H9 (cell line): Measurements from ENCODE around the gene OR4F15. TPM values are rescaled to one million over a fixed set of nuclear protein-coding genes. Genes with fewer than 3 reads are reported as not detected.

Experiments
- DNase-seq: peaks from one replicate; pipeline ENCODE4 v3.0.0-alpha.2; 2017
- H2AFZ ChIP-seq: one replicate; pipeline ENCODE4 v1.6.1; 2013; ENCODE audit warnings: mild to moderate bottlenecking, low read length, control low read depth, moderate library complexity
- H2AK5ac ChIP-seq: 2 replicates; pipeline ENCODE4 v1.6.1; 2013; ENCODE audit warnings: low read length, control low read depth, mixed read lengths; ENCODE audit not compliant: insufficient read length
- H2BK120ac ChIP-seq: one replicate; pipeline ENCODE4 v1.6.1; 2013; ENCODE audit warnings: low read depth, mild to moderate bottlenecking, low read length, control low read depth, inconsistent platforms; ENCODE audit not compliant: poor library complexity, severe bottlenecking
- H2BK12ac ChIP-seq: 2 replicates; pipeline ENCODE4 v1.6.1; 2013; ENCODE audit warnings: low read length, control low read depth, mixed read lengths, low read depth; ENCODE audit not compliant: insufficient read length
- H2BK15ac ChIP-seq: 2 replicates; pipeline ENCODE4 v1.6.1; 2013; ENCODE audit warnings: low read depth, low read length, control low read depth
- H2BK20ac ChIP-seq: one replicate; pipeline ENCODE4 v1.6.1; 2013; ENCODE audit warnings: low read depth, mild to moderate bottlenecking, low read length, control low read depth, inconsistent platforms; ENCODE audit not compliant: poor library complexity, severe bottlenecking
- H2BK5ac ChIP-seq: 2 replicates; pipeline ENCODE4 v1.6.1; 2013; ENCODE audit warnings: low read length, control low read depth, mixed read lengths; ENCODE audit not compliant: insufficient read length
- H3K14ac ChIP-seq: 2 replicates; pipeline ENCODE4 v1.6.1; 2013; ENCODE audit warnings: low read length, control low read depth; ENCODE audit not compliant: insufficient read depth
- H3K18ac ChIP-seq: 2 replicates; pipeline ENCODE4 v1.6.1; 2013; ENCODE audit warnings: low read depth, mild to moderate bottlenecking, mixed read lengths, low read length, control low read depth; ENCODE audit not compliant: insufficient read length
- H3K23ac ChIP-seq: 2 replicates; pipeline ENCODE4 v1.6.1; 2013; ENCODE audit warnings: low read length, control low read depth, mixed read lengths, low read depth; ENCODE audit not compliant: insufficient read length
- H3K23me2 ChIP-seq: 2 replicates; pipeline ENCODE4 v1.6.1; 2013; ENCODE audit warnings: low read depth, mild to moderate bottlenecking, mixed read lengths, low read length, control low read depth; ENCODE audit not compliant: insufficient read length, poor library complexity, severe bottlenecking
- H3K27ac ChIP-seq: 2 replicates; pipeline ENCODE4 v1.5.1; 2013; ENCODE audit warnings: low read length, control low read depth, mixed read lengths, low read depth; ENCODE audit not compliant: insufficient read length
- H3K27me3 ChIP-seq: 2 replicates; pipeline ENCODE4 v1.6.1; 2013; ENCODE audit warnings: low read length, control low read depth, inconsistent platforms; ENCODE audit not compliant: insufficient read depth
- H3K4ac ChIP-seq: 2 replicates; pipeline ENCODE4 v1.6.1; 2013; ENCODE audit warnings: low read depth, mild to moderate bottlenecking, control low read depth, inconsistent platforms, low read length, moderate library complexity
- H3K4me1 ChIP-seq: 2 replicates; pipeline ENCODE4 v1.6.1; 2013; ENCODE audit warnings: low read length, control low read depth, inconsistent platforms; ENCODE audit not compliant: insufficient read depth
- H3K4me2 ChIP-seq: 2 replicates; pipeline ENCODE4 v1.6.1; 2013; ENCODE audit warnings: low read length, control low read depth, mixed read lengths; ENCODE audit not compliant: insufficient read length, insufficient read depth
- H3K56ac ChIP-seq: 2 replicates; pipeline ENCODE4 v1.6.1; 2013; ENCODE audit warnings: low read depth, mild to moderate bottlenecking, mixed read lengths, low read length, control low read depth; ENCODE audit not compliant: insufficient read length
- H3K79me1 ChIP-seq: 2 replicates; pipeline ENCODE4 v1.6.1; 2013; ENCODE audit warnings: low read depth, mild to moderate bottlenecking, moderate library complexity, low read length, control low read depth, inconsistent platforms; ENCODE audit not compliant: insufficient read depth, poor library complexity, severe bottlenecking
- H3K79me2 ChIP-seq: 2 replicates; pipeline ENCODE4 v1.6.1; 2013; ENCODE audit warnings: low read length, control low read depth, inconsistent platforms; ENCODE audit not compliant: insufficient read depth
- H3K9ac ChIP-seq: 2 replicates; pipeline ENCODE4 v1.6.1; 2013; ENCODE audit warnings: low read length, control low read depth, mixed read lengths; ENCODE audit not compliant: insufficient read length; ENCODE audit errors: extremely low read depth
- H3K9me3 ChIP-seq: one replicate; pipeline ENCODE4 v1.6.1; 2013; ENCODE audit warnings: low read depth, low read length, inconsistent platforms; ENCODE audit not compliant: control insufficient read depth
- H3T11ph ChIP-seq: one replicate; pipeline ENCODE4 v1.6.1; 2013; ENCODE audit warnings: mild to moderate bottlenecking, low read length, control low read depth, inconsistent platforms
- H4K20me1 ChIP-seq: one replicate; pipeline ENCODE4 v1.6.1; 2013; ENCODE audit not compliant: control insufficient read depth, insufficient read length, insufficient read depth
- H4K5ac ChIP-seq: 2 replicates; pipeline ENCODE4 v1.6.1; 2013; ENCODE audit warnings: low read depth, mild to moderate bottlenecking, mixed read lengths, low read length, control low read depth; ENCODE audit not compliant: insufficient read length
- H4K8ac ChIP-seq: replicated peaks from 2 replicates; pipeline ENCODE4 v1.6.1; 2013; ENCODE audit warnings: low read length, control low read depth, mixed read lengths, low read depth; ENCODE audit not compliant: insufficient read length
- H4K91ac ChIP-seq: 2 replicates; pipeline ENCODE4 v1.6.1; 2013; ENCODE audit warnings: low read depth, mild to moderate bottlenecking, moderate library complexity, mixed read lengths, low read length, control low read depth; ENCODE audit not compliant: insufficient read length
- H3K27ac Mint-ChIP-seq, 3 experiments: 2 replicates in 2 of 3; 3 replicates in 1 of 3; pipeline ENCODE4 v1.8.0; 2020 to 2021; ENCODE audit warnings: mixed read lengths in 3 of 3, mild to moderate bottlenecking in 1 of 3, moderate library complexity in 1 of 3
- H3K27me3 Mint-ChIP-seq: 2 replicates; pipeline ENCODE4 v1.8.0; 2021; ENCODE audit warnings: low read depth, mild to moderate bottlenecking, moderate library complexity, mixed read lengths
- H3K36me3 Mint-ChIP-seq, 3 experiments: 2 replicates in 2 of 3; 3 replicates in 1 of 3; pipeline ENCODE4 v1.8.0; 2020 to 2021; ENCODE audit warnings: low read depth in 3 of 3, mixed read lengths in 3 of 3; ENCODE audit not compliant: insufficient read depth in 1 of 3
- H3K4me1 Mint-ChIP-seq, 2 experiments: 2 replicates each; pipeline ENCODE4 v1.8.0; 2020; ENCODE audit warnings: mixed read lengths in 2 of 2
- H3K4me3 Mint-ChIP-seq, 2 experiments: 2 replicates in 1 of 2; 3 replicates in 1 of 2; pipeline ENCODE4 v1.8.0; 2020 to 2021; ENCODE audit warnings: mild to moderate bottlenecking in 2 of 2, mixed read lengths in 2 of 2, moderate library complexity in 1 of 2
- H3K9me3 Mint-ChIP-seq, 2 experiments: 2 replicates in 1 of 2; 3 replicates in 1 of 2; pipeline ENCODE4 v1.8.0; 2020; ENCODE audit warnings: mild to moderate bottlenecking in 2 of 2, mixed read lengths in 2 of 2, moderate library complexity in 1 of 2
- CTCF ChIP-seq: fragments of 200-600 bp; sonication (generic); conservative IDR thresholded peaks from 3 replicates; pipeline ENCODE4 v1.8.0; 2021; ENCODE audit warnings: antibody characterized with exemption, mild to moderate bottlenecking
- WGBS: extraction: QIAGEN DNeasy Blood & Tissue Kit; methylation state at CpG from one replicate; pipeline ENCODE4 v1.1.7; 2013; ENCODE audit warnings: missing lambda C conversion rate, low lambda C conversion rate, mixed read lengths; ENCODE audit not compliant: insufficient read length; ENCODE audit errors: extremely low coverage; 5-methylcytosine and 5-hydroxymethylcytosine counted together
- total RNA-seq: library from RNA; stranded (reverse); gene quantifications from 2 replicates; pipeline ENCODE4 v1.2.1, GENCODE V29; 2021

The OR4F15 gene
- total RNA-seq, 1 experiment from 2014 or later, result not detected

- H2BK120ac ChIP-seq, result no peak overlapping the region
- no peaks in the 10 kb centered on the region for H3K9me3 ChIP-seq
- H3K56ac ChIP-seq, result no peak overlapping the region
- H3K36me3 Mint-ChIP-seq, result no peaks in the 10 kb centered on the region
- H3K4me3 Mint-ChIP-seq, result no peak overlapping the region
- no peak overlapping the region for H3K14ac ChIP-seq
- H3K27ac Mint-ChIP-seq, result no peak overlapping the region
- no peaks in the 10 kb centered on the region for H3K4me1 ChIP-seq
- no peak overlapping the region for H3K4ac ChIP-seq
- no peak for TF ChIP-seq CTCF
- no peak overlapping the region for H2AFZ ChIP-seq
- no peak overlapping the region for H2AK5ac ChIP-seq
- H3K23me2 ChIP-seq, result no peaks in the 10 kb centered on the region
- H4K20me1 ChIP-seq, result no peaks in the 10 kb centered on the region
- no peak overlapping the region for H3K4me2 ChIP-seq
- H3K79me2 ChIP-seq, result no peaks in the 10 kb centered on the region
- H3K9me3 Mint-ChIP-seq, result no peaks in the 10 kb centered on the region; a peak in 1 of 5 replicates
- no peak overlapping the region for H3K23ac ChIP-seq
- H3K4me1 Mint-ChIP-seq, result peaks cover 0 to 5% of the 10 kb centered on the region in 2 experiments; a peak in 2 of 4 replicates
- no peak for DNase-seq
- H2BK20ac ChIP-seq, result no peak overlapping the region
- no peak overlapping the region for H2BK5ac ChIP-seq
- no peak overlapping the region for H4K5ac ChIP-seq
- no peak overlapping the region for H3K9ac ChIP-seq
- no peak overlapping the region for H2BK12ac ChIP-seq
- no peak overlapping the region for H4K91ac ChIP-seq
- no peak overlapping the region for H3K18ac ChIP-seq
- no CpG with 5 or more reads among the region's 1 CpG for WGBS
- no peak overlapping the region for H4K8ac ChIP-seq
- H3T11ph ChIP-seq, result no peak overlapping the region
- H2BK15ac ChIP-seq, result no peak overlapping the region
- H3K27ac ChIP-seq, result no peak overlapping the region
- no peaks in the 10 kb centered on the region; the same call in 1 of the 2 replicates for H3K27me3 Mint-ChIP-seq
- no peaks in the 10 kb centered on the region for H3K27me3 ChIP-seq
- H3K79me1 ChIP-seq, result no peaks in the 10 kb centered on the region
Measured at GRCh38 chr15:101852356-101852755, 40.4 kb downstream of the OR4F15 start.

Other genes with a start within 250 kb of the OR4F15 start
- 30.5 and 34.9 TPM in 2 replicates for gene TM2D3, start 159.8 kb upstream of the OR4F15 start, total RNA-seq
- gene TARS3, start 87.7 kb upstream of the OR4F15 start, total RNA-seq, result 14.1 and 14.9 TPM in 2 replicates
- not detected in 2 replicates for gene OR4F6, start 8.7 kb upstream of the OR4F15 start, total RNA-seq